ENCODE data around the gene PKD1. TPM values are rescaled to one million over a fixed set of nuclear protein-coding genes. Genes with fewer than 3 reads are reported as not detected.

Gene PKD1
- total and polyA plus RNA-seq, 2 of the 13 experiments (the other 11 are each of a cell fraction or from before 2014, with no cell fraction given), result 22.1 to 23.0 TPM

DNA sequence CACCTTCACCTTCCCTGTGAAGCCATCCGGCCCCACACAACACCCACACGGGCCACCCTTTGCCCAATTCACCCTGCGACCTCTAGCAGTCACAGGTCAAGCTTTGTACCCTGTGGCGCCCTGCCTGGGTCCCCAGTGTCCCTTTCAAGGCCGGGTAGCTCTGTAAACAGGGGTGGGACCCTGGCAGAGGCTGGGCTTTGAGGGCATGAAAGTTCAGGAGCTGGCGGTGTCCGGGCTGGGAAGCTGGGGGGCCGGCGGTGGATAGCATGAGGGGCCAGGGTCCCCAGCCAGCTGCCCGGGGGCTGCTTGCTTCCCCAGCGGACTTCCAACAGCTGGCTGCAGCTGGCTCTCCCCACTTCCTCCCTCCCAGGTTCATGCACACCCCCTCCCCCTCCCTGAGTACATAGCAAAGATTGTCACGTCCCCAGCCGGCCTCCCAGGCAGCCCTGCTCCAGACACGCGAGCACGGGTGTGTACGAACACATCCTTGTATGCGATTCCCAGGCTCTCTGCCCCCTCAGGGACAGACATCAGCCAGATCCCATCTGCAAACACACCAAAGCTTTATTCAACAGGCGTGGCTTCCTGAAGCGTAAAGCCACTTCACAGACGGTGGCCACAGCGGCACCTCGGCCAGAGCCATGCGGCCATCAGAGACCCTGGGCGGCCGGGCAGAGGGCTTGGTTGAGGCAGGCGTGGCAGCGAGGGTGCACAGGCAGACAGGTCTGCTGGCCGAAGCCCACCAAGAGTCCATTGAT lies 96.2 kb downstream of the PKD1 start (continued):
- TF ChIP-seq, protein P1, sequence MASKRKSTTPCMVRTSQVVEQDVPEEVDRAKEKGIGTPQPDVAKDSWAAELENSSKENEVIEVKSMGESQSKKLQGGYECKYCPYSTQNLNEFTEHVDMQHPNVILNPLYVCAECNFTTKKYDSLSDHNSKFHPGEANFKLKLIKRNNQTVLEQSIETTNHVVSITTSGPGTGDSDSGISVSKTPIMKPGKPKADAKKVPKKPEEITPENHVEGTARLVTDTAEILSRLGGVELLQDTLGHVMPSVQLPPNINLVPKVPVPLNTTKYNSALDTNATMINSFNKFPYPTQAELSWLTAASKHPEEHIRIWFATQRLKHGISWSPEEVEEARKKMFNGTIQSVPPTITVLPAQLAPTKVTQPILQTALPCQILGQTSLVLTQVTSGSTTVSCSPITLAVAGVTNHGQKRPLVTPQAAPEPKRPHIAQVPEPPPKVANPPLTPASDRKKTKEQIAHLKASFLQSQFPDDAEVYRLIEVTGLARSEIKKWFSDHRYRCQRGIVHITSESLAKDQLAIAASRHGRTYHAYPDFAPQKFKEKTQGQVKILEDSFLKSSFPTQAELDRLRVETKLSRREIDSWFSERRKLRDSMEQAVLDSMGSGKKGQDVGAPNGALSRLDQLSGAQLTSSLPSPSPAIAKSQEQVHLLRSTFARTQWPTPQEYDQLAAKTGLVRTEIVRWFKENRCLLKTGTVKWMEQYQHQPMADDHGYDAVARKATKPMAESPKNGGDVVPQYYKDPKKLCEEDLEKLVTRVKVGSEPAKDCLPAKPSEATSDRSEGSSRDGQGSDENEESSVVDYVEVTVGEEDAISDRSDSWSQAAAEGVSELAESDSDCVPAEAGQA (IDR thresholded peaks at IDR 0.05; ENCODE audit: low read depth), result no peak
- TF ChIP-seq, protein P1 (CRISPR knock-in tag; IDR thresholded peaks at IDR 0.05; ENCODE audit: borderline replicate concordance), result no peak
- TF ChIP-seq, protein P2, sequence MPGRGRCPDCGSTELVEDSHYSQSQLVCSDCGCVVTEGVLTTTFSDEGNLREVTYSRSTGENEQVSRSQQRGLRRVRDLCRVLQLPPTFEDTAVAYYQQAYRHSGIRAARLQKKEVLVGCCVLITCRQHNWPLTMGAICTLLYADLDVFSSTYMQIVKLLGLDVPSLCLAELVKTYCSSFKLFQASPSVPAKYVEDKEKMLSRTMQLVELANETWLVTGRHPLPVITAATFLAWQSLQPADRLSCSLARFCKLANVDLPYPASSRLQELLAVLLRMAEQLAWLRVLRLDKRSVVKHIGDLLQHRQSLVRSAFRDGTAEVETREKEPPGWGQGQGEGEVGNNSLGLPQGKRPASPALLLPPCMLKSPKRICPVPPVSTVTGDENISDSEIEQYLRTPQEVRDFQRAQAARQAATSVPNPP (CRISPR knock-in tag; IDR thresholded peaks at IDR 0.05), result peak; percentile 67; the same call in 1 of the 2 replicates
- TF ChIP-seq ZNF441 (CRISPR knock-in tag; IDR thresholded peaks at IDR 0.05; ENCODE audit: borderline replicate concordance) (no peak), HDAC2 (CRISPR knock-in tag; IDR thresholded peaks at IDR 0.05) (peak; percentile 62; the same call in 1 of the 2 replicates), ZNF501 (CRISPR knock-in tag; IDR thresholded peaks at IDR 0.05) (peak; percentile 94), ZBTB38 (CRISPR knock-in tag; IDR thresholded peaks at IDR 0.05) (peak; percentile 24), DMAP1 (CRISPR knock-in tag; IDR thresholded peaks at IDR 0.05) (no peak; the same call in 1 of the 2 replicates), KLF11 (CRISPR knock-in tag; IDR thresholded peaks at IDR 0.05) (0 out of 2 replicates have a peak, but pooled peaks have one; percentile 50), SMARCE1 (IDR thresholded peaks at IDR 0.05; ENCODE audit: borderline replicate concordance) (no peak), SP5 (CRISPR knock-in tag; IDR thresholded peaks at IDR 0.05; ENCODE audit: borderline replicate concordance, low read depth) (peak; percentile 70), ZBTB42 (CRISPR knock-in tag; IDR thresholded peaks at IDR 0.05) (peak; percentile 99), ZNF747 (CRISPR knock-in tag; IDR thresholded peaks at IDR 0.05; ENCODE audit: borderline replicate concordance) (peak; percentile 93), ZNF770 (CRISPR knock-in tag; IDR thresholded peaks at IDR 0.05) (no peak; the same call in 1 of the 2 replicates), NCOR1 (IDR thresholded peaks at IDR 0.05; ENCODE audit: borderline replicate concordance, low read length) (peak; percentile 49; the same call in 1 of the 2 replicates), PRDM4 (CRISPR knock-in tag; IDR thresholded peaks at IDR 0.05; ENCODE audit: borderline replicate concordance) (no peak), MTA1 (CRISPR knock-in tag; IDR thresholded peaks at IDR 0.05; ENCODE audit: borderline replicate concordance) (peak; percentile 92; the same call in 1 of the 2 replicates), ASH2L (IDR thresholded peaks at IDR 0.05; ENCODE audit: insufficient read length, low read depth, low read length) (peak; percentile 62)
